SKM-1 treated with dmso at 0.1 percent for 144 hours (cell line): ENCODE data around the gene SRGAP2B.
"Not testable (repeated sequence)": the region's sequence is repeated elsewhere in the genome, so short reads cannot be mapped to it uniquely, and the experiment has no call there.

ENCODE experiments used
- DNase-seq: peaks from one replicate; lab custom pipeline; 2025; ENCODE audit not compliant: unreplicated experiment; lab: John Stamatoyannopoulos, UW

Gene SRGAP2B

GRCh38 chr1:145095284-145096057 lies at the start of gene SRGAP2B, which contains the start of gene FAM72D:
Gene SRGAP2B, minus strand, starts transcription at chr1:145095328. Its CDS starts 2,427 bp downstream, at chr1:145092901.
Gene FAM72D, plus strand, starts transcription at chr1:145095974. Its CDS starts 874 bp downstream, at chr1:145096848.
- DNase-seq: not testable (repeated sequence)

DNA sequence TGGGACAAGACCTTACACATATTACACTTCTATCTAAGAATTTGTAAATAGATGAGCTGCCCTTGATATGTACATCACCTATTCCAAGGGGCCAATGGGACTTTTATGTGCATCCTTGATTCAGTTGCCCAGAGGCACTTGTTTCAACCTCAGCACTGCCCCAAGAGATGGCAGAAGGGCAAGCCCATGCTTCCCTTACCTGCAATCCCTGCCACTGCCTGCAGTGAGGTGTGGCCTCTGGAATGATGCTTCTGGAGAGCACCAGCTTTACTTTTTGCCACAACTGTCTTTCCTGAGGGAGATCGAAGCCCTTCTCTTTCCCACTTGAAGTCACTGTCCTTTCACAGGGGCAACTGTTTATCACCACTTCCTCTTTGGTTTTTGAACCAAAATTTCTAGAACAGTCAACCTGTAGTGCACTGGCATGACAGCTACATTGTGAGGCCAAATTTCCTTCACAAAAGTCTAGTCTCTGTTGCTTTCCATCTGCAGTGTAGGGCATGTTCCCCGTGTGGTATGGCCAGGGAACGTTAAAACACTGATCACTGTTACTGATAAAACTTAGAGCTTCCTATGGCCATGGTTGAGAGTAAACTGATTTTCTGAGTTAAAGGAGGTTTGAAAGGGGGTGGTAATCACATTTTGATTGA lies 49.3 kb upstream of the SRGAP2B start:
- not testable (repeated sequence) for DNase-seq

- not testable (repeated sequence) for DNase-seq
These were observed 45.4 kb upstream of the SRGAP2B start for GRCh38 chr1:145140549-145140948.

DNA sequence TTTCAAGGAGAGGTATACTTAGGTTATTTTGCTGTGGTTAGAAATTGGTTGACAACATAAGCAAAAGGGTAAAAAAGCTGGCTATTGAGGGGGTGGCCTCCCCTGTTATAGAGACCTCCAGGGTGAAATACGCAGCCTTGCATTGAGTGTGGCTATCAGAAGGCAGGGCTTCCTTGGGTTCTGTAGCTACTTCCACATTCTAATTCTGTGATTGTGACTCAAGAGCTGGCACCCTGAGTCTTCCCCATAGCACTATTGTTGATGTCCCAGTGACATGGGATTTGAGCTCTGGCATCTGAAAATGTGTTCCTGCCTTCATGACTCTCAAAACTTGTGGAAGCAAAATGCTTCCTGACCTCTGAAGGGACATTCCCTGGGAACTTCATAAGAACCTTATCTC lies 39.3 kb upstream of the SRGAP2B start:
- DNase-seq: not testable (repeated sequence)

DNA sequence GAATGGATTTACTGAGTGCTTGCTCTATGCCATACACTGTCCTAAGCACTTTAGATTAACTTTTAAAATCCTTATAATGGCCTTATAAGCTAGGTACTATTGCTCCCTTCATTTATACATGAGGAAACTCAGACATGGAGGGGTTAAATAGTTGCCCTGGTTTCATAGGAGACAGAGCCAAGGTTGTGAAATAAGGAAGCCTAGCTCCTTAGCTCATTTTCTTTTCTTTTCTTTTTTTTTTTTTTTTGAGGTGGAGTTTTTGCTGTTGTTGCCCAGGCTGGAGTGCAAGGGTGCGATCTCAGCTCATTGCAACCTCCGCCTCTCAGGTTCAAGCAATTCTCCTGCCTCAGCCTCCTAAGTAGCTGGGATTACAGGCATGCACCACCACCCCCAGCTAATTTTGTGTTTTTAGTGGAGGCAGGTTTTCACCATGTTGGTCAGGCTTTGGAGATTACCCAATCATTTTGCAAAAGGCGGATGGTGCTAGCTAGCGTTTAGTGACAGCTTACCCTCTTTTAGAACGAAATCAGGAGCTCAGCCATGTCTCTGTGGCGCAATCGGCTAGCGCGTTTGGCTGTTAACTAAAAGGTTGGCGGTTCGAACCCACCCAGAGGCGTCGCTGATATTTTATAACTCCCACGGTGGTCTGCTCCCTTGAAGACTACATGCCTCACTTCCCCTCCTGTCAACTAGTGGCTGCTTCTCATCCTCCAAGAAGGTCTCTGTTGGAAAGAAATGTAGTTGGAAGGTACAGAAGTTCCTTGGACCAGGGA lies 33.8 kb upstream of the SRGAP2B start:
- not testable (repeated sequence) for DNase-seq

- not testable (repeated sequence) for DNase-seq
These were observed 32.0 kb upstream of the SRGAP2B start for GRCh38 chr1:145127144-145127543.

GRCh38 chr1:145125112-145125511 lies 30.0 kb upstream of the SRGAP2B start:
- not testable (repeated sequence) for DNase-seq

DNA sequence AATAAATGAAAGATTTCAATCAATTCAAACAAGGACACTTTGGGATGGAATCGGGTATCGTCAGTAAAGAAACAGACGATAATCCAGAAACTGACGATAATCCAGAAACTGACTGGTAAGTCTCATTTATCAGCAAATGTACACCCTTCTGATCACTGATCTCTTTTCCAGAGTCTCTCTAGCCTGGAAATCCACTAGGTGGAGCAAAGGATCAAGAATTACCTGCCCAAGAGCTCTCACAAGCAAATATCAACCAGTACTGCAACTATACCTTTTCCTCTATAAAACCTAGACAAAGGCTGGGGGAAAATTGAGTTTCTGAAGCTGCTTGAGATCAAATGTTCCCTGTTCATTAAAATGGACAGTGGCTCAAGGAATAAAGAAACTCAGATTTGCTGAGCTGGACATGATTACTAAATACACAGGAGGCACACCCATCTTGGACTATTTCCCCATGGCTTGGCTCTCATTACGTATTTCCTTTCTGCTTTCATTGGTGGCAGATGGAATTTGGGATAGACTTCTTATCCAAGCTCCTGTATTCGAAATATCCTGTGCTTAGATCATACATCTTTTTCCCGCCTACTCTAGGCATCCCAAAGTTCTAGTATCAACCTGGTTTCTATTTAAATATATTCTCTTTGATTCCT lies 29.0 kb upstream of the SRGAP2B start:
- DNase-seq: not testable (repeated sequence)

- DNase-seq: not testable (repeated sequence)
These were observed 27.9 kb upstream of the SRGAP2B start for GRCh38 chr1:145123062-145123395.

- not testable (repeated sequence) for DNase-seq
These were observed 27.4 kb upstream of the SRGAP2B start for GRCh38 chr1:145122344-145123061.

GRCh38 chr1:145119842-145120241 lies 24.7 kb upstream of the SRGAP2B start:
- not testable (repeated sequence) for DNase-seq

DNA sequence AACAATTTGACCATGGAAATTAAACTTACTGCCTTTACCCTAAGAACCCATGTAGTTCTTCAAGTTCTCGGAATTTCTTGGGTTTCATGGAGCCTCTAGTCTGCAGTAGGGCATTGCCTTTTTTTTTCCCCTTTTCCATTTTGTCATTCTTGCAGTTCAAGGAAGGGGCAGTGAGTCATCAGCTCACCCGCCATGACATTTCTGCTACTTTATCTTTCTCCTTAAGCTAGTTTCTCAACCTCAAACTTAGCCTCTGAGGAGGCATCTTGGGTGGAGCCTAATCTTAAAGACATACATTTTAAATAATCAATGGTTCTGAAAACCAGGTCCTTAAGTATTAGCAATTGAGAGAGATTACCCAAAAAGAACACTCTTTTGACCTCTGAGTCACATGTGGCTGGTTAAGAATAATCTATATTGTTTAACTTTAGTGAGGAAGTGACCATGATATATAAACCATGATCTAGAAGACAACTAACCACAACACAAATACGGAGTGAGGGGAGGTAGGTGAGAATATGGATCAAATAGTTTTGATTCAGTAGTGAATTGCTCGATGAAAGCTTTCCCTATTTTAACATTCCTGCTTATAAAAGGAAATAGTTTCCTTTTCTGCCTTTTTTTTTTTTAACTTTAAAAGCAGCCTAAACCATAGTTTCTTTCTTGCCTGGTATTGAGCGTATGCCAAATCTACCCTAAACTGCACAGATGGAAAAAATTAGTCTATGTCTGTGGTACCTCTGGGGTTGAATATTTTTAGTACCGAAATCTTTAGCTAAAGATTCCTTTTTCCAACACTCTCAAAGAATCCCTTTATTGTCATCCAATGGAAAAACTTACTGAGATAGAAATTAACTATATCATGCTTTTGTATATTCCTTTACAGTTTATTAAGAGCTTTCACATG lies 20.7 kb upstream of the SRGAP2B start:
- not testable (repeated sequence) for DNase-seq

DNA sequence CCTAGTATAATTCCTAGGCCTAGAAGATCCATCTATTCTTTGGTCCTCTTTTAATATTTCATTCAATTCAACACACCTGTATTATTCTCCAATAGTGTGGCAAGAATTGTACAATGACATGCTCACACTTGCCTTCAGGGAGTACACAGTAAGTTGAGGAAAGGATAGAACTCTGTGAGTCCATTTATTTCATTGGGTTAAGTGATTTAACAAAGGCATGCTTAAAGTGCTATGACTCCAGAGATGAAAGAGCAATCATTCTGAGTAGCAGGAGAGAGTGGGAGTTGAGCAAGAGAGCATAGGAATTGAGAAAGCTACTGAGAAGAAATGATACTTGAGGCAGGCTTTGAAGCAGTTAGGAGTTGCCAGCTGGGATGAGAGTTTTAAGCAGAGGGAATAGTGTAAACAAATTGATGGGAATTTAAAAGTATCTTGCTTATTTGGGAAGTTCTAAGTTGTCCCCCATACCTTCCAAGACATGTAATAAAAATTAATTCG lies 19.5 kb upstream of the SRGAP2B start:
- DNase-seq: not testable (repeated sequence)

GRCh38 chr1:145112703-145113102 lies 17.6 kb upstream of the SRGAP2B start:
- DNase-seq: not testable (repeated sequence)

GRCh38 chr1:145111674-145112073 lies 16.5 kb upstream of the SRGAP2B start:
- DNase-seq: not testable (repeated sequence)

- not testable (repeated sequence) for DNase-seq
These were observed 8.2 kb upstream of the SRGAP2B start for GRCh38 chr1:145103294-145103693.

DNA sequence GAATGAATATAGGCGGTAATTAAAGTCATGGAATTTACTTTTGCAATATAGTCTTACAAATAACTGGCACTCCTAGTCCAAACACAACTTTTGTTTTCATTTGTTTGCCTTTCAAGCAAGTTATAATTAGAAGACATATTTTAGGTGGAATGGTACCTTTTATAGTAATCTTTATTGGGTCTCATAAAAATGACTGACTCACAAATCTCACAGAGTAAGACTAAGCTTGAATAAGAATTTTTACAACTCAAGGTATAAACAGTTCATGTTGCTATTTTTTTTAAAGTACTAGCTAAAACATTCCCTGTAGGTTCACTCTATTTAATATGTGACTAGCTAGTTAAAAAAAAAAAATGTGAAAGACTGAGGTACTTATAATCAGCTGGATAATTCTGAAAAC lies 6.6 kb upstream of the SRGAP2B start:
- not testable (repeated sequence) for DNase-seq

DNA sequence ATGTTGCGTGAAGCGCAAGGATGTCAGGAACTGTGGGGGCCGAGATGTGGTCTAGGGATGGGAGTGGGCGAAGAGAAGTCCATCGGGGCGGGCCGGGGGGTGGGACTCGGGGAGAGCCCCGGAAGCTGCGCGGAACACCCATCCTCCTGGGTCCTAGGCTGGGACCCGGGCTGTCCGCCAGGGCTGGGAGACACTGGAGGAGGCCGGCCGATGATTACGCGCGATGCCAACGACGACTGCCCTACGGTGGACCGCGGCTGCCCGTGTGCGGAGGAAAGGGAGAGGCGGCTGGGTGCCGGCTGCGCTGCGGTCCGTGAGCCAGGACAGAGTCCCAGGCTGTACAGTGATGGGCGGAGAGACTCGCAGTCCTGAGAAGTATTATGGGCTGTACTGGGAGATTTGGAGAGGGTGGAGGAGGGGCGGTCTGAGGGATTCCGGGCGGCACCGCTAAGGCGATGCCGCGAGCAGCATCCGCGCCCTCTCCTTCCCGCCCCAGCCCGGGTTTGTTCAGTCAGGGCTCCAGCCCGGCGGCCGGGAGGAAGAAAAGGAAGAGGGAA lies 395 bp downstream of the SRGAP2B start:
- DNase-seq: not testable (repeated sequence)
